Suprapubic skin (tissue), 4 donors: Measurements from ENCODE around the gene MDM4. TPM values are rescaled to one million over a fixed set of nuclear protein-coding genes. Genes with fewer than 3 reads are reported as not detected.

Source experiments
- DNase-seq, 2 donors: peaks; one replicate each; pipeline ENCODE4 v3.0.0-alpha.2; 2019; ENCODE audit warnings: low spot score in 2 of 2
- H3K27ac ChIP-seq: fragments of 200-600 bp; sonication (generic); one replicate; pipeline ENCODE4 v1.5.1; 2019
- H3K27me3 ChIP-seq: fragments of 200-600 bp; sonication (generic); one replicate; pipeline ENCODE4 v1.5.1; 2019
- H3K36me3 ChIP-seq: fragments of 200-600 bp; sonication (generic); one replicate; pipeline ENCODE4 v1.5.1; 2019
- H3K4me1 ChIP-seq: fragments of 200-600 bp; sonication (generic); one replicate; pipeline ENCODE4 v1.5.1; 2019
- H3K4me3 ChIP-seq: fragments of 200-600 bp; sonication (generic); one replicate; pipeline ENCODE4 v1.5.1; 2019; ENCODE audit warnings: mild to moderate bottlenecking
- H3K9me3 ChIP-seq: fragments of 200-600 bp; sonication (generic); one replicate; pipeline ENCODE4 v1.5.1; 2019
- CTCF ChIP-seq, 2 donors: fragments of 200-600 bp in 1 of 2; fragments of 450-650 bp in 1 of 2; sonication (generic) in 1 of 2; IDR thresholded peaks; one replicate each; pipeline ENCODE4 v1.5.1; 2016 to 2019; ENCODE audit warnings: antibody characterized with exemption in 2 of 2, mild to moderate bottlenecking in 1 of 2, moderate library complexity in 1 of 2
- EP300 ChIP-seq: sonication (generic); formaldehyde crosslinking; IDR thresholded peaks from one replicate; pipeline ENCODE4 v1.6.1; 2017; ENCODE audit warnings: antibody characterized with exemption
- POLR2A ChIP-seq, 2 donors: fragments of 450-650 bp; IDR thresholded peaks; one replicate each; pipeline ENCODE4 v1.6.1; 2017; ENCODE audit warnings: antibody characterized with exemption in 2 of 2, mild to moderate bottlenecking in 2 of 2, moderate library complexity in 2 of 2
- POLR2AphosphoS5 ChIP-seq, 3 donors: sonication (generic); formaldehyde crosslinking; IDR thresholded peaks; one replicate each; pipeline ENCODE4 v1.6.1; 2017; ENCODE audit warnings: antibody characterized with exemption in 3 of 3
- WGBS: methylation state at CpG from one replicate; pipeline ENCODE4 v1.1.5; 2018; 5-methylcytosine and 5-hydroxymethylcytosine counted together
- total RNA-seq, 4 donors: library from RNA; depleted of rRNA; stranded (reverse); fragments of >200 nt; gene quantifications; one replicate each; pipeline ENCODE4 v1.1.0, GENCODE V29; 2016

MDM4 gene
- total RNA-seq, 4 donors from 2014 or later: 49.1 to 222 (median 63.2) TPM

- TF ChIP-seq POLR2AphosphoS5 (IDR thresholded peaks at IDR 0.05): no peak
- TF ChIP-seq EP300: no peak
- TF ChIP-seq POLR2A (IDR thresholded peaks at IDR 0.05): no peak
- TF ChIP-seq CTCF (IDR thresholded peaks at IDR 0.05): no peak
- H3K27ac ChIP-seq: no peak overlapping the region
- WGBS: 90% methylated on average over 2 of the region's 2 CpGs
- H3K9me3 ChIP-seq: no peaks in the 10 kb centered on the region
- DNase-seq: no peak
- H3K4me1 ChIP-seq: no peaks in the 10 kb centered on the region
- H3K4me3 ChIP-seq: no peak overlapping the region
- peaks cover 98% of the 10 kb centered on the region for H3K36me3 ChIP-seq
- H3K27me3 ChIP-seq: no peaks in the 10 kb centered on the region
Observed at GRCh38 chr1:204545202-204545601, 29.0 kb downstream of the MDM4 start.

GRCh38 chr1:204545881-204546280 lies 29.7 kb downstream of the MDM4 start:
- no peak for DNase-seq
- 72% methylated on average over 2 of the region's 2 CpGs for WGBS
- Histone ChIP-seq H3K9me3 (no peaks in the 10 kb centered on the region), H3K27me3 (no peaks in the 10 kb centered on the region), H3K36me3 (peaks cover 98% of the 10 kb centered on the region), H3K4me1 (no peaks in the 10 kb centered on the region), H3K4me3 (no peak overlapping the region), H3K27ac (no peak overlapping the region)
- TF ChIP-seq EP300: no peak
- no peak for TF ChIP-seq POLR2AphosphoS5 (IDR thresholded peaks at IDR 0.05)
- no peak for TF ChIP-seq CTCF (IDR thresholded peaks at IDR 0.05)
- no peak for TF ChIP-seq POLR2A (IDR thresholded peaks at IDR 0.05)

- peaks cover 94% of the 10 kb centered on the region for H3K36me3 ChIP-seq
- no peaks in the 10 kb centered on the region for H3K27me3 ChIP-seq
- H3K27ac ChIP-seq: no peak overlapping the region
- DNase-seq: no peak
- 92% methylated on average over 2 of the region's 2 CpGs for WGBS
- H3K4me1 ChIP-seq: no peaks in the 10 kb centered on the region
- H3K4me3 ChIP-seq: no peak overlapping the region
- TF ChIP-seq CTCF (IDR thresholded peaks at IDR 0.05) (no peak), EP300 (no peak), POLR2AphosphoS5 (IDR thresholded peaks at IDR 0.05) (no peak), POLR2A (IDR thresholded peaks at IDR 0.05) (no peak)
- no peaks in the 10 kb centered on the region for H3K9me3 ChIP-seq
Observed at GRCh38 chr1:204548265-204548664, 32.1 kb downstream of the MDM4 start.

GRCh38 chr1:204549313-204549712 lies 33.1 kb downstream of the MDM4 start:
- Histone ChIP-seq H3K9me3 (no peaks in the 10 kb centered on the region), H3K27ac (no peak overlapping the region), H3K4me1 (no peaks in the 10 kb centered on the region), H3K27me3 (no peaks in the 10 kb centered on the region), H3K4me3 (no peak overlapping the region), H3K36me3 (peaks cover 86% of the 10 kb centered on the region)
- 85% methylated on average over 6 of the region's 6 CpGs for WGBS
- TF ChIP-seq EP300: no peak
- no peak for TF ChIP-seq CTCF (IDR thresholded peaks at IDR 0.05)
- TF ChIP-seq POLR2AphosphoS5 (IDR thresholded peaks at IDR 0.05): no peak
- no peak for TF ChIP-seq POLR2A (IDR thresholded peaks at IDR 0.05)
- no peak for DNase-seq

GRCh38 chr1:204550926-204551325 lies 34.7 kb downstream of the MDM4 start:
- WGBS: 78% methylated on average over 5 of the region's 5 CpGs
- Histone ChIP-seq H3K4me3 (no peak overlapping the region), H3K27ac (no peak overlapping the region), H3K4me1 (no peaks in the 10 kb centered on the region), H3K36me3 (peaks cover 80% of the 10 kb centered on the region), H3K9me3 (no peaks in the 10 kb centered on the region), H3K27me3 (no peaks in the 10 kb centered on the region)
- no peak for DNase-seq
- TF ChIP-seq EP300 (no peak), POLR2AphosphoS5 (IDR thresholded peaks at IDR 0.05) (no peak), POLR2A (IDR thresholded peaks at IDR 0.05) (no peak), CTCF (IDR thresholded peaks at IDR 0.05) (no peak)
